Inferior parietal cortex (tissue), 1 donor: ENCODE measurements around the gene CCDC15.
"Not testable (repeated sequence)": the region's sequence is repeated elsewhere in the genome, so short reads cannot be mapped to it uniquely, and the experiment has no call there.

ENCODE experiments used
- DNase-seq: peaks from one replicate; pipeline ENCODE4 v3.0.0-alpha.2; 2016; ENCODE audit errors: extremely low spot score

Gene CCDC15

GRCh38 chr11:124988063-124988462 lies 34.1 kb downstream of the CCDC15 start:
- no peak for DNase-seq

DNA sequence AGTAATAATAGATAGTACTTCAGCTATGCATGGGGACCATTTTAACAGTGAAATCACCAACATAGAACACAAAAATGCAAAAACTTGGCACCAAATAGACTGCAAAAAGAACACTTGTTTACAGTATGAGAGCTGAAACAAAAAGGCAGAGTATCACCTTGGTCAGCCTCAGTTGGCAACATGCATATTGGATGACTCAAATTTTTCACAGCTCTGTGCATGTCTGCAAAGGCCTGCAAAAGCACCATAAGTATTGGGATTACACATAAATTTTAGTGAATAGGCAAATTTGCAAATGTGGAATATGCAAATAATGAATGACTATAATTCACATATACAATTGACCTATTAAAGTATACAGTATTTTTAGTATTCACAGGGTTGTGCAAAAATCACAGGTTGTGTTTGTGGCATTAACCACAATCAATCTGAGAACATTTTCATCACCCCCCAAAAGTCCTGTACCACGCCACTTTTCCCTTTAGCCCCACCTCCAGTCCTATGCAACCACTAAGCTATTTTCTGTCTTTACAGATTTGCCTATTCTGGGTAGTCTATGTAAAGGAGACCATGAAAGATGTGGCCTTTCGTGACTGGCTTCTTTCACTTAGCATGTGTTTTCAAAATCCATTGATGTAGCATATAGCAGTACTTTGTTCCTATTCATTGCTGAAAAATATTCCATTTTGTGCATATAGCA lies 47.2 kb downstream of the CCDC15 start:
- no peak for DNase-seq

- DNase-seq: no peak
Measured at GRCh38 chr11:125001849-125002248, 47.8 kb downstream of the CCDC15 start.

DNA sequence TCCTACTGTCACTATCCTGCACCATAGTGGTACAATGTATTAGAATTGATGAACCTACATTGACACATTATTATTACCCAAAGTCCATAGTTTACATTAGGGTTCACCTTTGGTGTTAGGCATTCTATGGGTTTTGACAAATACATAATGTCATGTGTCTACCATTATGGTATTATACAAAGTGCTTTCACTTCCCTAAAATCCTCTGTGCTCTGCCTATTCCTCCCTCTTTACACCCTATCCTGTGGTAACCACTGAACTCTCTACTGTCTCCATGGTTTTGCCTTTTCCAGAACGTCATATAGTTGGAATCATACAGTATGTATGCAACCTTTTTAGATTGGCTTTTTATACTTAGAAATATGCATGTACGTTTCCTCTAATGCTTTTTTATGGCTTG lies 51.5 kb downstream of the CCDC15 start:
- DNase-seq: no peak

DNA sequence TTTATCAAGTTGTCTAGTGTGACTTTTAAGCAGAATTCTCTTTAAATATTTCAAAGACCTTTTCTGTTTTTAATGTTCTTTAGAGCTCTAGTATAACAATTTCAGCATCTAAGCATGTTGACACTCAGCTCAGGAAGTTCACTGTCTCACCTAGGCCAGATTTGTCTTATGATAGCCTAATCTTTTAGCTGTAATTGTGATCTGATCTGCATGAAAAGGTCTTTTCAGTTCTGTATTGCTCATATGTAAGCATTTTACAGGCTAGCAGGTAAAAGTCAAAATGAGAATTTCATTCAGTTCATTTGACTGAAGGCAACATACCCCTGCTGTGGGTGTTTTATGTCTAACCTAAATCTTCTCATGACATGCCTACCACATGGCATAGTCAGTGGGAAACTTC lies 62.4 kb downstream of the CCDC15 start:
- no peak for DNase-seq

- DNase-seq: no peak
Measured at GRCh38 chr11:125020342-125020741, 66.3 kb downstream of the CCDC15 start.

GRCh38 chr11:125022551-125022950 lies 68.5 kb downstream of the CCDC15 start:
- no peak for DNase-seq

DNA sequence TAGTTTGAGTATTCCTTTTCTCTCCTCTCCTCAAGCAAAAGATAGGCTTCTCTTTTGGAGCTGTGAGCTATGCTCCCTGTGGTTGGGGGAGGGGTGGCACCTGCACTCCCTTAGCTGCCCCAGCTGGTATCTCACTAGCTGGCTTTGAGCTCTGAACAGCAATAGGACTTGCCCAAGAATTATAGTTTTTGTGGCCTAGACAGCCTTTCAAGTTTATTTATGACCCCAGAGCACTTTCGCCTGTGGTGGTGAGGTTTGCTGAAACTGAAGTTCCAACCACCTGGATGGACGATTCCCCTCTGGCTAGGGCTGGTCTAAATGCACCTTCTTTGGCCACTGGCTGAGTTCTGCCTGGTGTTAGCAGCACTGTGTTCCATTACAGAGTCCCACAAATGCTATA lies 72.0 kb downstream of the CCDC15 start:
- DNase-seq: no peak

- DNase-seq: not testable (repeated sequence)
Measured at GRCh38 chr11:125029431-125029830, 75.4 kb downstream of the CCDC15 start.

- no peak for DNase-seq
Measured at GRCh38 chr11:125036933-125037332, 82.9 kb downstream of the CCDC15 start.

- no peak for DNase-seq
Measured at GRCh38 chr11:125049164-125049792, 95.3 kb downstream of the CCDC15 start.

GRCh38 chr11:125052047-125052446 lies 98.0 kb downstream of the CCDC15 start:
- no peak for DNase-seq

DNA sequence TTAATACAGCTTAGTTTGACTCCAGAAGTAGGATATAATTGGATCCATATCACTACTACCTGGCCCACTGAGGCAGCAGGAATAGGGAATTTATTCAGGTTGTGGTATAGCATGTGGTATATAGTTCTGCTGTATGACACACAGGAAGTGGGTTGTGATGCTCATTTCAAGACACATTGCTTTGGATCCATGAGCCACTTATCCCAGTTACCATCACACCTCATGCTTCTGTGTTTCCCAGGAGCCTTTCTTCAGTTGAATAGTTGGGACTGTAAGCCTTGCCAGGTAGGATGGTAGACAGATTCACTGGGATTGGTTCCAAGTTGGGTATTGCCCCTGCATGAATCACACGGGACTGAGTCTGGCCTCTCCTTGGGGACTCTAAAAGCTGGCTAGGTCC lies 99.2 kb downstream of the CCDC15 start:
- DNase-seq: no peak

- no peak for DNase-seq
Measured at GRCh38 chr11:125055107-125055715, 101.2 kb downstream of the CCDC15 start.

DNA sequence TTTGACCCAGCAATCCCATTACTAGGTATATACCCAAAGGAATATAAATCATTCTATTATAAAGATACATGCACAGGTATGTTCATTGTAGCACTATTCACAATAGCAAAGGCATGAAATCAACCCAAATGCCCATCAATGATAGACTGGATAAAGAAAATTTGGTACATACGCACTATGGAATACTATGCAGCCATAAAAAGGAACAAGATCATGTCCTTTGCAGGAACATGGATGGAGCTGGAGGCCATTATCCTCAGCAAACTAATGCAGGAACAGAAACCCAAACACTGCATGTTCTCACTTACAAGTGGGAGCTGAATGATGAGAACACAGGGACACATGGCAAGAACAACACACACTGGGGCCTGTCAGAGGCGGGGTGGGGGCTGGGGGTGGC lies 102.1 kb downstream of the CCDC15 start:
- DNase-seq: not testable (repeated sequence)

- no peak for DNase-seq
Measured at GRCh38 chr11:125056931-125057692, 103.1 kb downstream of the CCDC15 start.

DNA sequence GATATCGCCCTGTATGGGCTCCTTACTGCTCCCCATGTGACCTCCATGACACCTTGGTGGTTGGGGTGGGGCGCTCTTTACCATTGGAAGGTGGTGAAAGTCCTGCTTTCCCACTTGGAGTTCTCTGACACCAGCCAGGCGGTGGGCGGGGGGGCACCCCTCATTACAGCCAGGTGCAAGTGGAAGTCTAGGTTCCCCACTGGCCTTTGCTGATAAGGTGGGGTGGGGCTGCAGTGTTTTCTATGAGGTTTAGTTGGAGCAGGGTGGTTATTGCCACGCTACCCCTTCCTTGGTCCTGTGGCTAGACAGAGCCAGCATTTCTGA lies 103.7 kb downstream of the CCDC15 start:
- DNase-seq: no peak

DNA sequence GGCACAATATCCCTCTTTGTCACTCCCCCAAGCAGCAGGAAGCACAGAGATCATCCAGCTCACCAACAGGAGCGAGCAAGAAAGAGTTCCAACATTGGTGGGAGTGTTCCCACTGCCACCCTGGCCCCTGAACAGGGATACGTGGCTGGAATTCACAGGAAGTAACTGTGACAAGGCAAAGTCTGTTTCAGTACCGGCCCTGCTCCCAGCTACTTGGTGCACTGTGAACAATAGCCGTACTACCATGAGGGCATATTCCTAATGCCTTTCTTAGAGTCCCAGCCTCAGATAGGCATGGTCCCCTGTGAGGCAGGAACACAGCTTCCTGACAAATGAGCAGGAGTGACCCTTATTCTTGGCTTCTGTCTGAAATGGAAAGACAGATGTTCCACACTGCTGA lies 107.3 kb downstream of the CCDC15 start:
- no peak for DNase-seq

- DNase-seq: no peak
Measured at GRCh38 chr11:125062218-125062930, 108.4 kb downstream of the CCDC15 start.

DNA sequence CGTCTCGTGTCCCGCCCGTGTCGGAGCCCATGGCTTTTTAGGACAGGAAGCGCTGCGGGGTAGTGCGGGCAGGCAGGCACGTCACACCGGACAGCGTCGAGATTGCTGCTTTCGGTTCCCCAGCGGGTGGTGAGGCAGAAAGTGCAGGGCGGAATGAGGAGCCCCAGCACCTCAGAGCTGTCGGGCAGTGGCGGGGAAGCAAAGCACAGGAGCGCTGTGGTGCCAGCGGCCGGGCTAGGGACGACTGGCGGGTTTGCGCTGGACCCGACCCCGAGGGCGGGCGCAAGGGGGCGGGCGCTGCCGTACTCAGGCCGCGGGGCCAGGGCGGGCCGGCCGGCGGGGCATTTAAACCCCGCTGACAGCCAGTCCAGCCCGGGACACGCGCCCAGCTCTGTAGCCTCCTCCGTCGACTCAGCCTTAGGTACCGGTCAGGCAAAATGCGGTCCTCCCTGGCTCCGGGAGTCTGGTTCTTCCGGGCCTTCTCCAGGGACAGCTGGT lies 109.0 kb downstream of the CCDC15 start, which contains the start of gene SLC37A2:
TSS of gene SLC37A2 (plus strand) at position 375 of the 498 bp plus-strand sequence. CDS start at position 438, 63 bp downstream.
- DNase-seq: no peak

DNA sequence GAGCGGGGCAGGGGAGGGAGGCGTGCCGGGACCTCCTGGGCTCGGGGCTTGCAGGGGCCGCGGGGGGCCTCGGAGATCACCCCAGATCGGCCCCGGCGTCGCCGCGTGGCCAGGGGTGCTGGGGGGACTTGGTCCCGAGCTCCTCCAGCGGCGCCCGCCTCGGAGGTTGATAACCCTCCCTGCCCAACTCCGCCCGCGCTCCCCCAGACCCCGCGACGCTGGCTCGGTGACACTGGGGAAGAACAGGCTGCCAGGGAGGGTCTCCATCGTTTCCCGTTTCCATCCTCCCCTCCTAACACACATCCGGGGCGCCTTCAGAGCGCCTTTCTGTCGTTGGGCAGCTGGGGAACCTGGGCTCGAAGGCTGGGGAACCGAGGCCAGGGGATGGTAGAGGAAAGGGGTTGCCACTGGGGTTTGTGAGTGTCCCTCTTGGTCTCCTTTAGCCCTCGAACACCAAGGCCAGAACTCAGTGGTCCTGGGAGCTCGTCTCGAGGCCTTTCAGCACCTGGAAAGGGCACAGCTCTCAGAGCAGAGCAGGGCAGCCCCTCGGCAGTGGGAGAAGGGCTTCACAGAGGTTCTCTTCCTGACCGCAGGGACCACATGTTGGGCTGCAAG lies 109.5 kb downstream of the CCDC15 start:
- no peak for DNase-seq
